WTC11 (cell line): ENCODE results near the gene PYCR2. TPM values are rescaled to one million over a fixed set of nuclear protein-coding genes. Genes with fewer than 3 reads are reported as not detected.
A peak's percentile ranks its signal among the peaks of the same experiment; 100 is the strongest.

Experiments used
- ATAC-seq: fragments of 200-7000 bp; cut with Tn5 transposase; 2 replicates; pipeline ENCODE4 v1.10.0; 2021; ENCODE audit warnings: mild to moderate bottlenecking, moderate library complexity
- CTCF ChIA-PET: fragments of 300-600 bp; sonication (Branson Sonifier 250); formaldehyde crosslinking; loops from one replicate; lab custom pipeline; 2021; ENCODE audit warnings: antibody characterized with exemption; lab: Charles Lee
- POLR2A ChIA-PET: fragments of 350-600 bp; sonication (Branson Sonifier 250); formaldehyde crosslinking; loops from one replicate; lab custom pipeline; 2021; ENCODE audit warnings: antibody characterized with exemption; lab: Charles Lee
- DNase-seq: peaks from one replicate; pipeline ENCODE4 v3.0.0; 2021; ENCODE audit warnings: low spot score
- H3K27ac Mint-ChIP-seq: 2 replicates; pipeline ENCODE4 v1.8.0; 2021; ENCODE audit warnings: mixed read lengths
- H3K27me3 Mint-ChIP-seq: 2 replicates; pipeline ENCODE4 v1.8.0; 2021; ENCODE audit warnings: low read depth, mild to moderate bottlenecking, moderate library complexity, mixed read lengths
- H3K36me3 Mint-ChIP-seq: 2 replicates; pipeline ENCODE4 v1.8.0; 2021; ENCODE audit warnings: mixed read lengths
- H3K4me1 Mint-ChIP-seq: 2 replicates; pipeline ENCODE4 v1.8.0; 2022; ENCODE audit warnings: mixed read lengths
- H3K4me3 Mint-ChIP-seq: 2 replicates; pipeline ENCODE4 v1.8.0; 2021; ENCODE audit warnings: mild to moderate bottlenecking, moderate library complexity, mixed read lengths
- H3K9me3 Mint-ChIP-seq: 2 replicates; pipeline ENCODE4 v1.8.0; 2021; ENCODE audit warnings: mixed read lengths
- ATF1 ChIP-seq: sonication (generic); formaldehyde crosslinking; IDR thresholded peaks from 2 replicates; pipeline ENCODE4 v1.8.1; 2023; ENCODE audit warnings: mild to moderate bottlenecking, moderate library complexity, missing genetic modification reagents
- ATF3 ChIP-seq: sonication (generic); formaldehyde crosslinking; conservative IDR thresholded peaks from 2 replicates; pipeline ENCODE4 v1.8.1; 2022; ENCODE audit warnings: mild to moderate bottlenecking, missing genetic modification reagents
- CTCF ChIP-seq: fragments of 200-600 bp; IDR thresholded peaks from 2 replicates; pipeline ENCODE4 v1.8.0; 2022; ENCODE audit warnings: antibody characterized with exemption
- GTF2I ChIP-seq: fragments of 250-450 bp; sonication (Bioruptor Pico); conservative IDR thresholded peaks from 2 replicates; pipeline ENCODE4 v1.4.0; 2021; ENCODE audit warnings: mild to moderate bottlenecking
- MXD4 ChIP-seq: fragments of 250-450 bp; sonication (Bioruptor Pico); IDR thresholded peaks from 2 replicates; pipeline ENCODE4 v1.8.0; 2021; ENCODE audit warnings: mild to moderate bottlenecking, moderate library complexity, borderline replicate concordance
- NFE2L1 ChIP-seq: sonication (generic); formaldehyde crosslinking; IDR thresholded peaks from 2 replicates; pipeline ENCODE4 v1.8.1; 2023; ENCODE audit warnings: missing genetic modification reagents
- NR1H2 ChIP-seq: sonication (generic); formaldehyde crosslinking; IDR thresholded peaks from 2 replicates; pipeline ENCODE4 v1.9.0; 2021; ENCODE audit warnings: mild to moderate bottlenecking, moderate library complexity, missing genetic modification reagents
- OVOL2 ChIP-seq: fragments of 250-450 bp; sonication (Bioruptor Pico); IDR thresholded peaks from 2 replicates; pipeline ENCODE4 v1.9.0; 2021; ENCODE audit warnings: mild to moderate bottlenecking, borderline replicate concordance
- SMAD3 ChIP-seq: sonication (generic); formaldehyde crosslinking; IDR thresholded peaks from 2 replicates; pipeline ENCODE4 v1.8.0; 2022; ENCODE audit warnings: missing genetic modification reagents, mild to moderate bottlenecking, borderline replicate concordance
- USF2 ChIP-seq: sonication (generic); formaldehyde crosslinking; IDR thresholded peaks from 2 replicates; pipeline ENCODE4 v1.8.1; 2023; ENCODE audit warnings: mild to moderate bottlenecking, missing genetic modification reagents, moderate library complexity
- ZBTB21 ChIP-seq: sonication (generic); formaldehyde crosslinking; IDR thresholded peaks from 2 replicates; pipeline ENCODE4 v1.8.1; 2023; ENCODE audit warnings: mild to moderate bottlenecking, missing genetic modification reagents, borderline replicate concordance
- ZNF138 ChIP-seq: sonication (generic); formaldehyde crosslinking; conservative IDR thresholded peaks from 2 replicates; pipeline ENCODE4 v1.8.1; 2022; ENCODE audit warnings: mild to moderate bottlenecking, moderate library complexity, missing genetic modification reagents
- ZNF396 ChIP-seq: fragments of 250-450 bp; sonication (Bioruptor Pico); IDR thresholded peaks from 2 replicates; pipeline ENCODE4 v1.8.0; 2021; ENCODE audit warnings: mild to moderate bottlenecking, moderate library complexity, borderline replicate concordance
- ZNF423 ChIP-seq: fragments of 250-450 bp; sonication (Bioruptor Pico); IDR thresholded peaks from 2 replicates; pipeline ENCODE4 v2.1.2; 2022; ENCODE audit warnings: mild to moderate bottlenecking, moderate library complexity
- ZNF425 ChIP-seq: fragments of 250-450 bp; sonication (Bioruptor Pico); conservative IDR thresholded peaks from 2 replicates; pipeline ENCODE4 v1.9.0; 2021; ENCODE audit warnings: mild to moderate bottlenecking
- ZNF671 ChIP-seq: fragments of 250-450 bp; sonication (Bioruptor Pico); IDR thresholded peaks from 2 replicates; pipeline ENCODE4 v1.8.0; 2021; ENCODE audit warnings: mild to moderate bottlenecking
- total RNA-seq: library from RNA; stranded (reverse); gene quantifications from 3 replicates; pipeline ENCODE4 v1.2.3, GENCODE V29; 2021
- TF ChIP-seq, protein P1 (sequence below): sonication (generic); formaldehyde crosslinking; IDR thresholded peaks from 2 replicates; pipeline ENCODE4 v1.8.1; 2022; ENCODE audit warnings: mild to moderate bottlenecking, moderate library complexity, missing genetic modification reagents
- TF ChIP-seq, protein P2 (sequence below): sonication (generic); formaldehyde crosslinking; IDR thresholded peaks from 2 replicates; pipeline ENCODE4 v1.8.0; 2022; ENCODE audit warnings: mild to moderate bottlenecking, missing genetic modification reagents
- TF ChIP-seq, protein P3 (sequence below): sonication (generic); formaldehyde crosslinking; IDR thresholded peaks from 2 replicates; pipeline ENCODE4 v1.8.1; 2022; ENCODE audit warnings: low read depth, mild to moderate bottlenecking, moderate library complexity, missing genetic modification reagents, borderline replicate concordance
- TF ChIP-seq, protein P4 (sequence below): sonication (generic); formaldehyde crosslinking; IDR thresholded peaks from 2 replicates; pipeline ENCODE4 v1.8.0; 2023; ENCODE audit warnings: missing genetic modification reagents, mild to moderate bottlenecking, borderline replicate concordance

Gene PYCR2
- total RNA-seq, 1 experiment from 2014 or later = 86.0 TPM

DNA sequence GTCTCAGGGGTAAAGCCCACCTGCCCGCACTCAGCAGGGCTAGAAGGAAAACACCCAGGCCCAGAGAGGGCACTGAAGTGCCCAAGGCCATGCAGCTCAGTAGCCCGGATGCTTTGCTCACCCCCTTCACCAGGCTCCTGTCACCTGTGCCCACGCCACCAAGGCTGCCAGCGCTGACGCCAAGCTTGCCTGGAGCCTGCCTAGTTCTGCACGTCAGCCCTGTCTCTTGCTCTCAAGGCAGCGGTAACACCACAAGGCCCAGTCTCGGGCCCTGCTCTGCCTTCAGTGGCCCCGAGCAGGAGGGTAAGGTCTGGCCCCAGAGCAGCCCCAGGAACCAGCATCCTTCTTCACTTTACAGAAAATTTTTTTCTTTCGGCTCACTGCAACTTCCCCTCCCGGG is 49.6 kb downstream of the PYCR2 start:
- Mint-ChIP-seq H3K4me1 (peaks cover 46% of the 10 kb centered on the region), H3K9me3 (no peaks in the 10 kb centered on the region), H3K27me3 (no peaks in the 10 kb centered on the region), H3K36me3 (peaks cover 53% of the 10 kb centered on the region), H3K27ac (no peak overlapping the region)
- DNase-seq (no peak), ATAC-seq (no peak)
- POLR2A ChIA-PET = no interaction called here
- CTCF ChIA-PET = interaction anchor here (1.0 to 2.4 kb wide), 2 partner anchors 10 to 36 kb away, joined by 4 to 5 read pairs; no protein-coding TSS in a partner anchor
- TF ChIP-seq ATF3 (no peak), ZNF423 (CRISPR knock-in tag) (no peak), MXD4 (CRISPR knock-in tag) (no peak), USF2 (CRISPR knock-in tag) (no peak), ZNF425 (CRISPR knock-in tag) (no peak), SMAD3 (CRISPR knock-in tag) (no peak), CTCF (no peak), NR1H2 (CRISPR knock-in tag) (no peak), NFE2L1 (CRISPR knock-in tag) (no peak), ZNF671 (CRISPR knock-in tag) (no peak), OVOL2 (CRISPR knock-in tag) (no peak)
- TF ChIP-seq, protein P1, sequence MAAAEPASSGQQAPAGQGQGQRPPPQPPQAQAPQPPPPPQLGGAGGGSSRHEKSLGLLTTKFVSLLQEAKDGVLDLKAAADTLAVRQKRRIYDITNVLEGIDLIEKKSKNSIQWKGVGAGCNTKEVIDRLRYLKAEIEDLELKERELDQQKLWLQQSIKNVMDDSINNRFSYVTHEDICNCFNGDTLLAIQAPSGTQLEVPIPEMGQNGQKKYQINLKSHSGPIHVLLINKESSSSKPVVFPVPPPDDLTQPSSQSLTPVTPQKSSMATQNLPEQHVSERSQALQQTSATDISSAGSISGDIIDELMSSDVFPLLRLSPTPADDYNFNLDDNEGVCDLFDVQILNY (CRISPR knock-in tag) = no peak
- TF ChIP-seq, protein P2, sequence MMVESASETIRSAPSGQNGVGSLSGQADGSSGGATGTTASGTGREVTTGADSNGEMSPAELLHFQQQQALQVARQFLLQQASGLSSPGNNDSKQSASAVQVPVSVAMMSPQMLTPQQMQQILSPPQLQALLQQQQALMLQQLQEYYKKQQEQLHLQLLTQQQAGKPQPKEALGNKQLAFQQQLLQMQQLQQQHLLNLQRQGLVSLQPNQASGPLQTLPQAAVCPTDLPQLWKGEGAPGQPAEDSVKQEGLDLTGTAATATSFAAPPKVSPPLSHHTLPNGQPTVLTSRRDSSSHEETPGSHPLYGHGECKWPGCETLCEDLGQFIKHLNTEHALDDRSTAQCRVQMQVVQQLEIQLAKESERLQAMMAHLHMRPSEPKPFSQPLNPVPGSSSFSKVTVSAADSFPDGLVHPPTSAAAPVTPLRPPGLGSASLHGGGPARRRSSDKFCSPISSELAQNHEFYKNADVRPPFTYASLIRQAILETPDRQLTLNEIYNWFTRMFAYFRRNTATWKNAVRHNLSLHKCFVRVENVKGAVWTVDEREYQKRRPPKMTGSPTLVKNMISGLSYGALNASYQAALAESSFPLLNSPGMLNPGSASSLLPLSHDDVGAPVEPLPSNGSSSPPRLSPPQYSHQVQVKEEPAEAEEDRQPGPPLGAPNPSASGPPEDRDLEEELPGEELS (CRISPR knock-in tag) = no peak
- TF ChIP-seq, protein P3, sequence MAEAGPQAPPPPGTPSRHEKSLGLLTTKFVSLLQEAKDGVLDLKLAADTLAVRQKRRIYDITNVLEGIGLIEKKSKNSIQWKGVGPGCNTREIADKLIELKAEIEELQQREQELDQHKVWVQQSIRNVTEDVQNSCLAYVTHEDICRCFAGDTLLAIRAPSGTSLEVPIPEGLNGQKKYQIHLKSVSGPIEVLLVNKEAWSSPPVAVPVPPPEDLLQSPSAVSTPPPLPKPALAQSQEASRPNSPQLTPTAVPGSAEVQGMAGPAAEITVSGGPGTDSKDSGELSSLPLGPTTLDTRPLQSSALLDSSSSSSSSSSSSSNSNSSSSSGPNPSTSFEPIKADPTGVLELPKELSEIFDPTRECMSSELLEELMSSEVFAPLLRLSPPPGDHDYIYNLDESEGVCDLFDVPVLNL (CRISPR knock-in tag) = no peak
- TF ChIP-seq, all 79 proteins: peak for 0
- no peak overlapping the region for H3K4me3 Mint-ChIP-seq

DNA sequence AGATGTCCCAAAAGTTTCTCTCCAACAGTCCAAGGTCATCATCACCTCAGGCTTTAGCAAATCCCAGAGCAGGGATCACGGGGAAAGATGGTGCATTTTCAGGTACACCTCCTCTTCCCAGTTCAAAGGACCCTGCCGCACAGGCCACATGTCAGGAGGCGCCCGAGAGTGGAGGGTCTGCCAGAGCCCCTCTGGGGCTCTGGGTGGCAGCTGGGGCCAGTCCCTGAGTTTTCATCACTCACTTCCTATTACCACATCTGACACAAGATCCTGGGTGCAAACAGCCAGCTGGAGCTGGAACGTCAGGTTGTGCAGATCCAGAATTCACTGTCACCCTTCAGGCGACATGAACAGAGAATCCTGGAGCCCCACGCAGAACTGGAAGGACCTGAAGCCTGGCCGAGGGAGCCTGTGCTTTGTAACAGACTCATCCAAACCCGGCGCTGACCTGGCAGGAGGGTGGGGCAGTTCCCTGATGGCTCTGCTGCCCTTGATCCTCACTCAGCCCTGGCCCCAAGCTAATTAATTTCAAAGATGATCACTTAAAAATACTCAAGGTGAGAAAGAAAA is 50.7 kb downstream of the PYCR2 start:
- CTCF ChIA-PET = interaction anchor here (0.7 to 2.4 kb wide), 4 partner anchors 11 to 399 kb away, joined by 3 to 5 read pairs (median 4); no protein-coding TSS in a partner anchor
- peaks cover 38% of the 10 kb centered on the region for H3K4me1 Mint-ChIP-seq
- no peak for TF ChIP-seq ZBTB21
- TF ChIP-seq ZNF396 = no peak
- TF ChIP-seq, protein P4, sequence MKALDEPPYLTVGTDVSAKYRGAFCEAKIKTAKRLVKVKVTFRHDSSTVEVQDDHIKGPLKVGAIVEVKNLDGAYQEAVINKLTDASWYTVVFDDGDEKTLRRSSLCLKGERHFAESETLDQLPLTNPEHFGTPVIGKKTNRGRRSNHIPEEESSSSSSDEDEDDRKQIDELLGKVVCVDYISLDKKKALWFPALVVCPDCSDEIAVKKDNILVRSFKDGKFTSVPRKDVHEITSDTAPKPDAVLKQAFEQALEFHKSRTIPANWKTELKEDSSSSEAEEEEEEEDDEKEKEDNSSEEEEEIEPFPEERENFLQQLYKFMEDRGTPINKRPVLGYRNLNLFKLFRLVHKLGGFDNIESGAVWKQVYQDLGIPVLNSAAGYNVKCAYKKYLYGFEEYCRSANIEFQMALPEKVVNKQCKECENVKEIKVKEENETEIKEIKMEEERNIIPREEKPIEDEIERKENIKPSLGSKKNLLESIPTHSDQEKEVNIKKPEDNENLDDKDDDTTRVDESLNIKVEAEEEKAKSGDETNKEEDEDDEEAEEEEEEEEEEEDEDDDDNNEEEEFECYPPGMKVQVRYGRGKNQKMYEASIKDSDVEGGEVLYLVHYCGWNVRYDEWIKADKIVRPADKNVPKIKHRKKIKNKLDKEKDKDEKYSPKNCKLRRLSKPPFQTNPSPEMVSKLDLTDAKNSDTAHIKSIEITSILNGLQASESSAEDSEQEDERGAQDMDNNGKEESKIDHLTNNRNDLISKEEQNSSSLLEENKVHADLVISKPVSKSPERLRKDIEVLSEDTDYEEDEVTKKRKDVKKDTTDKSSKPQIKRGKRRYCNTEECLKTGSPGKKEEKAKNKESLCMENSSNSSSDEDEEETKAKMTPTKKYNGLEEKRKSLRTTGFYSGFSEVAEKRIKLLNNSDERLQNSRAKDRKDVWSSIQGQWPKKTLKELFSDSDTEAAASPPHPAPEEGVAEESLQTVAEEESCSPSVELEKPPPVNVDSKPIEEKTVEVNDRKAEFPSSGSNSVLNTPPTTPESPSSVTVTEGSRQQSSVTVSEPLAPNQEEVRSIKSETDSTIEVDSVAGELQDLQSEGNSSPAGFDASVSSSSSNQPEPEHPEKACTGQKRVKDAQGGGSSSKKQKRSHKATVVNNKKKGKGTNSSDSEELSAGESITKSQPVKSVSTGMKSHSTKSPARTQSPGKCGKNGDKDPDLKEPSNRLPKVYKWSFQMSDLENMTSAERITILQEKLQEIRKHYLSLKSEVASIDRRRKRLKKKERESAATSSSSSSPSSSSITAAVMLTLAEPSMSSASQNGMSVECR (CRISPR knock-in tag) = no peak
- no peak for TF ChIP-seq ATF1
- no peak for TF ChIP-seq GTF2I (CRISPR knock-in tag)
- TF ChIP-seq NFE2L1 (CRISPR knock-in tag) = no peak
- TF ChIP-seq ZNF138 (CRISPR knock-in tag) = no peak

More for the DNA sequence above, 50.7 kb downstream of the PYCR2 start:
- Mint-ChIP-seq H3K27ac (peak overlapping the region; percentile 38; the same call in 1 of the 2 replicates), H3K27me3 (no peaks in the 10 kb centered on the region), H3K9me3 (no peaks in the 10 kb centered on the region), H3K4me3 (no peak overlapping the region), H3K36me3 (peaks cover 58% of the 10 kb centered on the region)
- POLR2A ChIA-PET = no interaction called here
- DNase-seq (no peak), ATAC-seq (no peak)
